H1 (cell line): ENCODE results near the gene CPZ.

Experiments used
- ASH2L ChIP-seq: fragments of 200-600, 300-600 bp; sonication (generic); IDR thresholded peaks from one replicate; pipeline ENCODE4 v1.7.1; 2017; ENCODE audit warnings: low read length
- BCL11A ChIP-seq, 2 experiments: IDR thresholded peaks; one replicate each; pipeline ENCODE4 v1.6.1; 2011; ENCODE audit warnings: low read depth in 2 of 2, low read length in 2 of 2, mild to moderate bottlenecking in 2 of 2
- CHD1 ChIP-seq: IDR thresholded peaks from 2 replicates; pipeline ENCODE4 v1.6.1; 2012; ENCODE audit warnings: low read depth, low read length, improper control_type of control experiment
- JUND ChIP-seq: IDR thresholded peaks from 2 replicates; pipeline ENCODE4 v1.6.1; 2011; ENCODE audit warnings: mild to moderate bottlenecking, improper control_type of control experiment, low read length
- POLR2AphosphoS5 ChIP-seq: IDR thresholded peaks from 2 replicates; pipeline ENCODE4 v1.6.1; 2011; ENCODE audit warnings: low read depth, low read length
- RAD21 ChIP-seq, 2 experiments: IDR thresholded peaks in 1 of 2; conservative IDR thresholded peaks in 1 of 2; 2 replicates each; pipeline ENCODE4 v1.6.1; 2011; ENCODE audit warnings: low read depth in 2 of 2, low read length in 2 of 2, improper control_type of control experiment in 1 of 2, inconsistent platforms in 1 of 2, mild to moderate bottlenecking in 1 of 2, moderate library complexity in 1 of 2
- RXRA ChIP-seq: IDR thresholded peaks from 2 replicates; pipeline ENCODE4 v1.6.1; 2011; ENCODE audit warnings: low read depth, mild to moderate bottlenecking, low read length, moderate library complexity; ENCODE audit not compliant: insufficient read depth
- TF ChIP-seq, protein P1 (sequence below), 3 experiments: IDR thresholded peaks; 1 replicate in 2 of 3; 2 replicates in 1 of 3; pipeline versions ENCODE4 v1.5.1 to v1.6.1; 2011; ENCODE audit warnings: low read length in 3 of 3, mild to moderate bottlenecking in 3 of 3, inconsistent platforms in 2 of 3, low read depth in 1 of 3, moderate library complexity in 1 of 3; ENCODE audit not compliant: insufficient read depth in 1 of 3; ENCODE audit errors: control extremely low read depth in 1 of 3

GRCh38 chr4:8591626-8592365 is 769 bp upstream of the CPZ start:
- TF ChIP-seq, protein P1, sequence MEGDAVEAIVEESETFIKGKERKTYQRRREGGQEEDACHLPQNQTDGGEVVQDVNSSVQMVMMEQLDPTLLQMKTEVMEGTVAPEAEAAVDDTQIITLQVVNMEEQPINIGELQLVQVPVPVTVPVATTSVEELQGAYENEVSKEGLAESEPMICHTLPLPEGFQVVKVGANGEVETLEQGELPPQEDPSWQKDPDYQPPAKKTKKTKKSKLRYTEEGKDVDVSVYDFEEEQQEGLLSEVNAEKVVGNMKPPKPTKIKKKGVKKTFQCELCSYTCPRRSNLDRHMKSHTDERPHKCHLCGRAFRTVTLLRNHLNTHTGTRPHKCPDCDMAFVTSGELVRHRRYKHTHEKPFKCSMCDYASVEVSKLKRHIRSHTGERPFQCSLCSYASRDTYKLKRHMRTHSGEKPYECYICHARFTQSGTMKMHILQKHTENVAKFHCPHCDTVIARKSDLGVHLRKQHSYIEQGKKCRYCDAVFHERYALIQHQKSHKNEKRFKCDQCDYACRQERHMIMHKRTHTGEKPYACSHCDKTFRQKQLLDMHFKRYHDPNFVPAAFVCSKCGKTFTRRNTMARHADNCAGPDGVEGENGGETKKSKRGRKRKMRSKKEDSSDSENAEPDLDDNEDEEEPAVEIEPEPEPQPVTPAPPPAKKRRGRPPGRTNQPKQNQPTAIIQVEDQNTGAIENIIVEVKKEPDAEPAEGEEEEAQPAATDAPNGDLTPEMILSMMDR (IDR thresholded peaks at IDR 0.05; ENCODE audit: control extremely low read depth in 1 of 3, insufficient read depth in 1 of 3, low read depth in 1 of 3, low read length in 3 of 3): no peak
- TF ChIP-seq ASH2L (no peak), JUND (no peak), RXRA (no peak), BCL11A (IDR thresholded peaks at IDR 0.05; ENCODE audit: low read depth in 2 of 2, low read length in 2 of 2) (no peak), CHD1 (no peak), RAD21 (IDR thresholded peaks at IDR 0.05 in 1 of 2, conservative IDR thresholded peaks at IDR 0.05 in 1 of 2; ENCODE audit: low read depth in 2 of 2, low read length in 2 of 2) (no peak), POLR2AphosphoS5 (no peak)
